Sciatic nerve (tissue), 2 donors: Measurements from ENCODE around the gene DTX3. TPM values are rescaled to one million over a fixed set of nuclear protein-coding genes. Genes with fewer than 3 reads are reported as not detected.
"Not testable (repeated sequence)": the region's sequence is repeated elsewhere in the genome, so short reads cannot be mapped to it uniquely, and the experiment has no call there.

Experiments used
- ATAC-seq: fragments of 200-7000 bp; cut with Tn5 transposase; one replicate; pipeline ENCODE4 v1.9.1; 2020; ENCODE audit warnings: mild to moderate bottlenecking, moderate library complexity
- DNase-seq: peaks from one replicate; pipeline ENCODE4 v3.0.0-alpha.2; 2020; ENCODE audit warnings: low spot score
- intact Hi-C: fragments of 100-400 bp; cut with DNase I; formaldehyde crosslinking; loops from one replicate; pipeline ENCODE4 v1.14.2; 2022
- total RNA-seq: library from RNA; stranded (reverse); fragmentation: NEBNext Ultra II Directional; extraction: Animal tissue kit (Norgen Biotek cat#: 25700); gene quantifications from one replicate; pipeline ENCODE4 v1.2.1, GENCODE V29; 2021
- donor health status: DM: no; HTN: no; CAD: no.
- donor health status: DM: no; HTN: no; CAD: no.

DTX3 gene
- total RNA-seq, 1 donor from 2014 or later, result 42.9 TPM

DNA sequence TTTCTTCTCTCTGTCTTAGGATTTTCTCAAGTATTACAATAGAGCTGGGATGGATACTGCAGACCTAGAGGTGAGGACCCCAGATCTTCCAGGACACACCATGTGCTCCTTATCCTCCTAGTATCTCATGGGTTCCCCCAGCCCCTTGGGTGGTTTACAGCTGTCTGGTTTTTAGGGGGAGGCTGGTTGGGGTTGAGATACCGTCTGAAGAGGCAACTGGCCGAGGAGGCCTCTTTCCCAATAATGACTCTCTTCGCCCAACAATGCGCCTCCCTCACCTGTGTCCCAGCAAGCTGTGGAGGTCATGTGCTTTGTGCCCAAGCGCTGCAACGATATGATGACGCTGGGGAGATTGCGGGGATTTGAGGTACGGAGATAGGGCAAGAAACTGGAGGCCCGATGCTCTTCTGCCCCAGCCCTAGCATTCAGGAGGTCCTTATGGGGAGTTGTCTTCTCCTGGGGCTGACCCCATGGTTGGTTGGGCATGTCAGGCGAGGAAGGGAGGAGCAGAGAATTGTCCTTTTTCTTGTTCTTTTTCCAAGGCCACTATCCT lies 10.4 kb downstream of the DTX3 start:
- intact Hi-C loops, result no loop called here
- no peak for DNase-seq
- ATAC-seq, result no peak

DNA sequence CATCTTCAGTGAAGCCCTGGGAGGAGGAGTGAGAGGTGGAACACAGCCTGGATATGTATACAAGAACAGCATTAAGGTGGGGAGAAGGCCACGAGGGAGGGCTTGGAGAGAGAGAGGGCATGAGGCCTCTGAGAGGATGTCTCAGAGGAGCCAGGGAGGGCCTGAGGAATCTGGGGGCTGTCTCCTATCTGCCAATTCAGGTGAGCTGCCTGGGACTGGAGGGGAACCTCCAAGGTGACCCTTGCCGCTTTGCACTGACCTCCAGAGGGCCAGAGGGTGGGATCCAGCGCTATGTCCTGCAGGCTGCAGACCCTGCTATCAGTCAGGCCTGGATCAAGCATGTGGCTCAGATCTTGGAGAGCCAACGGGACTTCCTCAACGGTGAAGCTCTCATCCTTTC lies 11.0 kb downstream of the DTX3 start:
- ATAC-seq, result no peak
- intact Hi-C loops, result no loop called here
- DNase-seq, result no peak

DNA sequence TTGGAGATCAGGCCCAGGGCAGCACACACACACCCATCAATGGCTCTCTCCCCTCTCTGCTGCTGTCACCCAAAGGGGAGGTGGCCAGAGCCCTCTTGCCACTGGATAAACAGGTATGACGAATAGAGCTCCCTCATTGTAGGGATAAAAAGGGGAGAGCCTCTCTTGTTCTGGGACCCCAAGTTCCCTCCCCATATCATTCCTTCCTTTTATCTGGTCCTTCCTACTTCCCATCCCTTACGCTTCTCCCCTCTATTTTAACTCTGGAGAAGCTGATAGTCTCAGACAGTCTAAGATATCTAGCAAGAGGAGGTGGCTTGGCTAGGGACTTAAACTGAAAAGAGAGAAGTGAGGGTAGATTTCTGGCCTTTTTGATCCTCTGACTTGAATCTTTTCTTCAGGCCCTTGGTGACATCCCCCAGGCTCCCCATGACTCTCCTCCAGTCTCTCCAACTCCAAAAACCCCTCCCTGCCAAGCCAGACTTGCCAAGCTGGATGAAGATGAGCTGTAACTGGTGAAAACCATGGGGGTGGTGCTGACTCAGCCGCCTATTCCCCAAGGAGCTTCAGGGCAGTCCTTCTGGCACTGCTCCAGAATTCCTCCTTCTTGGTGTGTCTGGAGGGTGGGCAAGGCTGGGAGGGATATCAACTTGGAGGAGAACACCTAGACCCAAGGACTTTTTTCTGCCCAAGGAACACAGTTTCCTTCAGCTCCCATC lies 11.9 kb downstream of the DTX3 start:
- intact Hi-C loops, result no loop called here
- DNase-seq (no peak), ATAC-seq (no peak)

DNA sequence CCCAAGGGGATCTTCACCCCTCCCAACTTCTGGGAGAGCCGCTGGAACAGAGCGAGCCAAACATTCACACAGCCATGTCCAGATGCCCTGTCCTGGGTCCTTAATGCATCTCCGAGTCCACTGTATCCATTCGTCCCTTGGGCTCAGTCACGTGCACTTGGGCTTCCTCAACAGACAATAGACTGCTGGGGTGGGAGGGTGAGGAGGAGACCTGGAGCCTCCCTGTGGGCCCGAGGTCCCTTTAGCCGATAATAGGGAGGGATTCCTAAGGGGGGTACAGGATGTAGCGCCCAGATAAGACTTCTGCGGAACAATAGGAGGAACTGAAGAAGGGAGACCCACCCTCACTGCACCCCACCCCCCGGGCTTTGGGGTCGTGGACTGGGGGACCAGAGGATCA lies 13.3 kb downstream of the DTX3 start:
- intact Hi-C loops, result no loop called here
- DNase-seq, result no peak
- ATAC-seq, result no peak

DNA sequence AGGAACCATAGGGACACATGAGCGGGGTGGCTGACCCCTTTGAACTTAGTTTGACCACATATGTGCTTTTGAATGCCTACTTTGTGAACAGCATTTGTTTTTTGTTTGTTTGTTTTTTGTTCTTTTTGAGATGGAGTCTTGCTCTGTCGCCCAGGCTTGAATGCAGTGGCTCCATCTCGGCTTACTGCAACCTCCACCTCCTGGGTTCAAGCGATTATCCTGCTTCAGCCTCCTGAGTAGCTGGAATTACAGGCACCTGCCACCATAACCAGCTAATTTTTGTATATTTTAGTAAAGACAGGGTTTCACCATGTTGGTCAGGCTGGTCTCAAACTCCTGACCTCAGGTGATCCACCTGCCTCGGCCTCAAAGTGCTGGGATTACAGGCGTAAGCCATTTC lies 13.8 kb downstream of the DTX3 start:
- ATAC-seq, intact Hi-C loops, DNase-seq: not testable (repeated sequence)

DNA sequence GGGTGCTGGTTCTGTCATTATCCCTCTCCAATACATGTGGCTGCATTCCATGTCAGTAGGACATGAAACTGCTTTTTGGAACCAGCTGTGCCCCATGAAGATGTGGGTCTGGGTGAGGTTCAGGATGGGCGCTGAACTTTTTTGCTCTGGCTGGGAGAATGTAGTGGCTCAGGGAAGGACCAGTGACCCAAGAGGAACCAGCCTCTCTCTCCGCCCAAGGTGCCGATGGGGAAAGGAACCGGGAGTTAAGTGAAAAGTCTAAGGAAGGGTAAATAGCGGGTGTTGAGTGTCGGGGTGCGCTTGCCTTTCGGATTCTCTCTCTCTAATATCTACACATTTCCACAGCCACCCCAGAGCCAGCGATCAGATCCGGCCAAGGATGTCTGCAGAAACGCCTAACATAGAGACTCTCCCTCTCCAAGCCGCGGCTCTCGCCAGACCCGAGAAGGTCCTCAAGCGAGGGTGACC lies 14.4 kb downstream of the DTX3 start:
- ATAC-seq (no peak), DNase-seq (no peak)
- intact Hi-C loops, result no loop called here

DNA sequence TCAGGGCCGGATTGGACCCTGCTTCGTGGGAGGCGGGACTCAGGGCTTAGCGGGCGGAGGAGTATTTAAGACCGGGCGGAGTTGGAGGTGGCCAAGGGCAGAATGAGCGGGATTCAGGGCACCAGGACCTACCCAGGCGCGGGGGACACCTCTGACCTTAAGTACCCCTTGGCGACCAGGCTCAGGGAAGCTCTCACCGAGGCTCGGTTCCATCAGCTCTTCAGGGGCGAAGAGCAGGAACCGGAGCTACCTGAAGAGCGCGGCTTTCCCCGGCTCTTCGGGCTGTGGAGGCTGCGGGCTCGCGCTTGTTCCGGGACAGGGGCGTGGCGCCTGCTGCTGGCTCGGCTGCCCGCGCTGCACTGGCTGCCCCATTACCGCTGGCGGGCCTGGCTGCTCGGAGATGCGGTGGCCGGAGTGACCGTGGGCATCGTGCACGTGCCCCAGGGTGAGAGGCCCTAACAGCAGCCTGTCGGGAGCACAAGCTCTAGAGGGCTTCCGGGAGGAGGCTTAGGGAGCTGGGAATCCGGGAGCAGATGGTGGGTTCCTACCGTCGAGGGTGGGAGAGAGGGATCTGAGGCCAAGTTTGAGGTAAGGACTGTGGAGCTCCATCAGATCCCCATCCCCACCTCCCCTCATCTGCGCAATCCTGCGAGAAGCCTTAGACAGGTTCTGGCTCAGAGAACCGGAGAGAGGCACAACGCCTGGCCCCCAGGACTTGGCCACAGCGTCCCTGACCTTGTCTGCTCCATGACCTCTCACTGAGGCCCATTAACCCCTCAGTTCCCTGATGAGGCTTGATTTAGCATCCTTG lies 15.0 kb downstream of the DTX3 start:
- intact Hi-C loops, result loop anchor here (5.0 kb wide), 1 partner anchor 37 kb away; no protein-coding TSS in a partner anchor
- DNase-seq (no peak), ATAC-seq (no peak)

DNA sequence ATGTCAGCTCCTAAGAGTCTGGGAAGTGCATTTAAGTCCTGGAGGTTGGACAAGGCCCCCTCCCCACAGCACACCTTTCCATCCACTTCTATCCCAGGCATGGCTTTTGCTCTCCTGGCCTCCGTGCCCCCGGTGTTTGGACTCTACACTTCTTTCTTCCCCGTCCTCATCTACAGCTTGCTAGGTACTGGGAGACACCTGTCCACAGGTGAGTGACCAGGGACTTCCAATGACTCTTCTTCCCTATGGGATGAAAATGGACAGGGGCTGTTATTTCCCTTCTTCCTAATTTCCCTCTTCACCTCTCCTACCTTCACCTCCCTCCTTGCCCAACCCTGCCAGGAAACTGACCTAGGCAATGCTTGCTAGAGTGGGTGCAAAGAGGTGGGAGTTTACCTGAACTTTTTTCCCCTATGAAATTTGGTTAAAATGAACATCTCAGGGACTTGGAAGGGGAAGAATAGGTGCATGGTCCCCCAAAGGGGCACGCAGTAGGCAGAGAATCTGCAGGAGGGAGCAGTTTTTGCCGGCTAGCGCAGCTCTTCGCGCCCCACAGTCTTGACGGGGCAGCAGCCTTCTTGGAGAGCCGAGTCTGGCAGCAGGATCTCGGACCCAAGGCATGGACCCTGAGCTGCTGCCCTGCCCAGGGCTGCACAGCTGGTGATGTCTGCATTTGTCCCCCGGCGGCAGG lies 15.8 kb downstream of the DTX3 start:
- ATAC-seq (no peak), DNase-seq (no peak)
- intact Hi-C loops, result loop anchor here (5.0 kb wide), 1 partner anchor 38 kb away; no protein-coding TSS in a partner anchor

DNA sequence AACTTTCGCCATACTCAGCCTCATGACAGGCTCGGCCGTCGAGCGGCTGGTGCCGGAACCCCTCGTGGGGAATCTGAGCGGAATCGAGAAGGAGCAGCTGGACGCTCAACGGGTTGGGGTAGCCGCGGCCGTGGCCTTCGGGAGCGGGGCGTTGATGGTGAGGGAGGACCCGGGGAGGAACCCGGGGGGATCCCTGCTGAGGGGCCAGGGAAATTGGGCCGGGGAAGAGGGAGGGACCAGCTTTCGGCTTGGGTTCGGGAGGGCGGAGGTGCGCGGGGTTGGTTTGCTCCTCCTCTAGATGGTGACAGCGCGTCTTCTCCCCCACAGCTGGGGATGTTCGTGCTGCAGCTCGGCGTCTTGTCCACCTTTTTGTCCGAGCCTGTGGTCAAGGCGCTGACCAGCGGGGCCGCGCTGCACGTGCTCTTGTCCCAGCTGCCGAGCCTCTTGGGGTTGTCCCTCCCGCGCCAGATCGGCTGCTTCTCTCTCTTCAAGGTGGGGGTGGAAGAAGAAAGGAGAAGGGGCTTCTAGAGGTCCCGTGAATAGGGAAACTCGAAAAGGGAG lies 16.4 kb downstream of the DTX3 start:
- ATAC-seq (peak; percentile 40), DNase-seq (no peak)
- intact Hi-C loops, result loop anchor here (5.0 kb wide), 1 partner anchor 39 kb away; no protein-coding TSS in a partner anchor

DNA sequence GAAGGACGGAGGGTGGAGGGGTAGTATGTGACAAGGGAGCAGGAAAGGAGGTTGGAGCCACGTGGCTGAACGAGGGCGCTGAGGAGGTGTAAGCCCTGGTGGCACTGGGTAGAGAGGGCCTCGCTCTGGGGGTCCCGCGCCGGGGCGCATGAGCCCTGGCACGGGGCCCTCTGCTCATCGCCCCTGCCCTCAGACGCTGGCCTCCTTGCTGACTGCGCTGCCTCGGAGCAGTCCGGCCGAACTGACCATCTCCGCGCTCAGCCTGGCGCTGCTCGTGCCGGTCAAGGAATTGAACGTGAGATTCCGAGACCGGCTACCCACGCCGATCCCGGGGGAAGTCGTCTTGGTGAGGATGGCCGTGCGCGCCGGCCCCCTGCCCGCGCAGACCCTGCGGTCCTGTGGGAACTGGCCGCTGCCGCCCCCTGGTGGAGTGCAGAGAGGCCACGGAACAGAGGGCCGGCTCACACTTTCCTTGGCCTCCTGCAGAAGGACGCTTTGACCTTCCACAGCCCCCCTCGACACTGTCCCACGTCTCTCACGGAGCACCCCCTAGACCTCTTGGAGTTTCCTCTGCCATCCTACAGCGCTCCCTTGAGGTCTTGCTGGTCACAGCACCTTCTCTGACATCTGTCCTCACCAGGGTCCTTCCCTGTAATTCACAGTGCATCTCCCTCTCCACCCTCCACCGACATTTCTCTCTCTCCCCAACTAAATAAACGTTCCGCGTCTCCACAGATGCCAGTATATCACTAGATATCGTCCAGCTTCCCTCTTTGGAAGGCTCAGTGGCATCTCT lies 17.1 kb downstream of the DTX3 start:
- intact Hi-C loops, result loop anchor here (5.0 kb wide), 1 partner anchor 39 kb away; no protein-coding TSS in a partner anchor
- DNase-seq, result peak; percentile 80
- ATAC-seq, result peak; percentile 80

DNA sequence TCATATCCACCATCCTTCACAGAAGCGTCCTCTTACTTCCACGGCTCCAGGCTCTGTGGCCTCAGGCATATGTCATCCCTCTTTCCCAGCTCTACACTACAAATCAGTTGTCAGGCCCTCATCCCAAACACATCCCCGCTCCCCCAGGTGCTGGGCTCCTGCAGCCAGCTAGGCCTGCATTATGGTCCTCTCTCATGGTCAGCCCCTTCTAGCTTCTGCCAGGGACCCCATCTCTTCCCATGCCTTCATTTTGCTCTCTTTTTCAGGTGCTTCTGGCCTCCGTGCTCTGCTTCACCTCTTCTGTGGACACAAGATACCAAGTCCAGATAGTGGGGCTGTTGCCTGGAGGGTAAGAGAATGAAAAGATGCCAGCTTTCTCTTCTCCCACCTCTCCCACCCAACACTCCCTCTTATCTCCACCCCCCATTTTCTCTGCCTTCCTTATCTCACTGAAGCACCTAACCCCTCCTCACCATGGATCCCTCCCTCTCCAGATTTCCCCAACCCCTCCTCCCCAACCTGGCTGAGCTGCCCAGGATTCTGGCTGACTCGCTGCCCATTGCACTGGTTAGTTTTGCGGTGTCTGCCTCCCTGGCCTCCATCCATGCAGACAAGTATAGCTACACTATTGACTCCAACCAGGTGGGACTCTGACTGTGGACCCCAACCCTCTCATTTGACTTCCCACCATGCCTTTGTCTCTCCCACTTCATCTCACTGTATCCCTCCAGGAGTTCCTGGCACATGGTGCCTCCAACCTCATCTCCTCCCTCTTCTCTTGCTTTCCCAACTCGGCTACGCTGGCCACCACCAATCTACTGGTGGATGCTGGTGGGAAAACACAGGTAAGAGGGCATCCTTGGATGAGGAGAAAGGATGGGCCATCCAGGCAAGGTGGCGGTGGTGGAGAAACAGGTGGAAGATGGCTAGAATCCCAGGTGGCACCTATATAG lies 17.9 kb downstream of the DTX3 start:
- intact Hi-C loops, result loop anchor here (5.0 kb wide), 1 partner anchor 40 kb away; no protein-coding TSS in a partner anchor
- ATAC-seq, result no peak
- no peak for DNase-seq

DNA sequence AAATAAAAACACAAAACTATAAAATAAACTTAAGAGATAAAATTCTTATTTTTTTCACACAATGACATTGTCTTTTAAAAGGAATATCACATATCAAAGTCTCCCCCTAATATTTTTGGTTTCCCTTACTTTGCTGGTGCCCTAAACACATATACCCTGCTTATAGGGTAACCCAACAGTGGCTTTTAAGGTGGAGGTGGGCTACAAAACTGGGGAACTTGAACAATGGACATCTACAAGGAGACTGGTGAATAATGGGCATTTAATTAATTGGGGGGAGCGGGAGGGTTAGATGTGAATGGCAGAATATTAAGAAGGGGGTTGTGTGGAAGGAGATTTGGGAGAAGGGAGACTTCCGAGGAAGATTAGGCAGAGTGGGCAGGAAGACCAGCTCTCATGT lies 18.8 kb downstream of the DTX3 start:
- DNase-seq (no peak), ATAC-seq (no peak)
- intact Hi-C loops, result loop anchor here (5.0 kb wide), 1 partner anchor 41 kb away; no protein-coding TSS in a partner anchor

DNA sequence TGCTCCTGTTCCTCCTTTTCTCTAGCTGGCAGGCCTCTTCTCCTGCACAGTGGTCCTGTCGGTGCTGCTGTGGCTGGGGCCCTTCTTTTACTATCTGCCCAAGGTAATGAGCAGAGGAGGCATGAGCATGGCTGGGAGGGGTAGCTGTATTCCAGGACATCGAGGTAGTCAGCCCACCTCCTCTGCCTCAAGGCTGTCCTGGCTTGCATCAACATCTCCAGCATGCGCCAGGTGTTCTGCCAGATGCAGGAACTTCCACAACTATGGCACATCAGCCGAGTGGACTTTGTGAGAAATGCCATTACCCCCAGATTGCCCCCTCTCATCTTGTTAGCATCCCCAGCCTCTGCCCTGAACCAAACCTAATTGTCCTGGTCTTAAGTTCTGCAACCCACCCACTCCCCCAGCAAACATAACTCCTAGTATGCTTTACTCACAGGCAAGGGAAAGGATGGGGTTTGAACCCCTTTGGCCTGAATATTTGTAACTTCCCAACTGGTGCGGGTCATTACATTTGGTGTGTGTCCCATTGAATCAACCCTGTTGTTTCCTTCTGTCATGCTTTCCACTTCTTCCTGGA lies 19.3 kb downstream of the DTX3 start:
- no peak for DNase-seq
- intact Hi-C loops, result loop anchor here (5.0 kb wide), 1 partner anchor 42 kb away; no protein-coding TSS in a partner anchor
- no peak for ATAC-seq

DNA sequence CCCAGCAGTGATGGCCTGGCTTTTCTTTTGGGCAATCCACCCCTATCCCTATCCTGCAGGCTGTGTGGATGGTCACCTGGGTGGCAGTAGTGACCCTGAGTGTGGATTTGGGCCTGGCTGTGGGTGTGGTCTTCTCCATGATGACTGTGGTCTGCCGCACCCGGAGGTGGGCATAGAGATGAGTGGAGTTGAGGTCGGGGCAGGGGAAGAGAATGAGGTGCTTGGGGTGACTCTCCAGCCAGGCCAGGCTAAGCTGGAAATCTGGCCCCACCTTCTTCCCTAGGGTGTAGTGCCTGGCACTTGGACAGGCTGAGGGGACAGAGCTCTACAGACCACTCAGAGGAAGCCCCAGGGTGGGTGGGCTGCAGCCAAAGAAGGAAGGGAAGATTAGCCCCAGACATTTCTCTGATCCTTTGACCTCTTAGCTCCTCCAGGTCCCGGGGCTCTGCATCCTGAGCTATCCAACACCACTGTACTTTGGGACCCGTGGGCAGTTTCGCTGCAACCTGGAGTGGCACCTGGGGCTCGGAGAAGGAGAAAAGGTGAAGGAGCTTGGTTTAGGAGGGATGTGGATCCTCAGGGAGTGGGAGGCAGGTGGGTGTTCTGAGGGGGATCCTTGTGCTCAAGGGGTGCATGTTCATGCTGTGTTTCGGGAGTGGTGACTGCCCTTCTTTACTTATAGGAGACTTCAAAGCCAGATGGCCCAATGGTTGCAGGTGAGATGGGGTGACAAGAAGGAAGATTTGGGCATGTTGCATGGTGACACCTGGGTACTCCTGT lies 20.0 kb downstream of the DTX3 start:
- ATAC-seq (no peak), DNase-seq (no peak)
- intact Hi-C loops, result loop anchor here (5.0 kb wide), 1 partner anchor 42 kb away; no protein-coding TSS in a partner anchor

DNA sequence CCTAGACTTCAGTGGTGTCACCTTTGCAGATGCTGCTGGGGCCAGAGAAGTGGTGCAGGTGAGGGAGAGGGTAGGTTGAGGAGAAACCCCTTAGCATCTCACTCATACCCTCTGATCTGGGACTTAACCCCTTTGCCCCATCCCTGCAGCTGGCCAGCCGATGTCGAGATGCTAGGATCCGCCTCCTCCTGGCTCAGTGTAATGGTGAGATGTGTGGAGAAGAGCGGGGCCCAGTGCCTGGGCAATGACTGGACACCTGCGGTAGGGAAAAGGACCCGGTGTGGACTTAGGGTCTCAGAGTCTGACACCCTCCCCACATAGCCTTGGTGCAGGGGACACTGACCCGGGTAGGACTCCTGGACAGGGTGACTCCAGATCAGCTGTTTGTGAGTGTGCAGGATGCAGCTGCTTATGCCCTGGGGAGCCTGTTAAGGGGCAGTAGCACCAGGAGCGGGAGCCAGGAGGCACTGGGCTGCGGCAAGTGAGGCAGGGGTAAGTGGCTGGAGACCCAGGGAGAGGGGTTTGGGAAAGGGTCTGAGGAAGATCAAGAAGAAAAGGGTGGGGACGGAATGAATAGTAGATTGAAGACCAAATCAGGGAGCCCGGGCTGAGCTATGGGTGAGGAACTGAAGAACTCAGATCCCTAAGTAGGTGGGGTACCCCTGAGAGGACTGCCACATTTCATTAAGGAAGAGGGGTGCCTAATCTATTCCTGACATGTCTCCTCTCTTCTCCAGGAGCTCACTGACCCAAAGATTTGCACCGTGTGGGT lies 20.8 kb downstream of the DTX3 start:
- DNase-seq, result no peak
- no peak for ATAC-seq
- intact Hi-C loops, result no loop called here
